ENCODE results near the gene NTN3.
"Not testable (repeated sequence)": the region's sequence is repeated elsewhere in the genome, so short reads cannot be mapped to it uniquely, and the experiment has no call there.

NTN3 gene

DNA sequence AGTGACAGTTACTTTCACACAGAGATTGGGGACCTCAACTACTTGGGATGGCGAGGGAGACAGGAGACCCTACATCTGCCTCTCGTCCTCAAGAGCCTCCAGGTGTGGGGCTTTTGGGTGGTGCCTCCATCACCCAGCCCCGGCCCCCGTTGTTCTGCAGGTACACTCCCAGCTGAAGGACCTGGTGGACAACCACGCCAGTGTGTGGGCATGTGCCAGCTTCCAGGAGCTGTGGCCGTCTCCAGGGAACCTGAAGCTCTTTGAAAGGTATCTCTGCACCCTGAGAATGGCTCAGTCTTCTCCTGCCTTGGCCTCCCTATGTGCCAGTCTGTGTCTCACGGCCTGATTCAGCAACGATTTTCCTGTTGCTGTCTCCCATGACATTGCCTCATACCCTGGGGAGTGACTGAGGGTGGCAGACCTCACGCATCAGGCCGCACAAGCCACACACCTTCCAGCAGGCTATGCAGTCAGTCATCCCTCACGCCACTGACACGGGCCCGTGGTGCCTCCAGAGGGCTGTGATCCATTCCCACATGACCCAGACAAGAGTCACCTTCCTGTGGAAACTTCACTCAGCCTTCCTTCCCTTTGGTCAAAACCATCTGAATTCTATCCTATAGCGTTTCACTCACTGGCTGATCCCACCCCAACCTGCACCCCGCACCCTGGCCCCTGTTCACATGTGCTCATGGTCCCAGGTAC, 38.1 kb upstream of the NTN3 start:
- Histone ChIP-seq H3K4me3 (ENCODE audit: low read length, poor library complexity, severe bottlenecking) (no peak overlapping the region), H3K9ac (ENCODE audit: low read depth, low read length, poor library complexity, severe bottlenecking) (no peak overlapping the region), H4K20me1 (ENCODE audit: insufficient read depth, low read length, poor library complexity, severe bottlenecking) (peaks cover 10% of the 10 kb centered on the region), H3K36me3 (ENCODE audit: insufficient read depth, low read length) (peaks cover 29% of the 10 kb centered on the region; the same call in 1 of the 2 replicates), H3F3A (ENCODE audit: low read depth) (no peaks in the 10 kb centered on the region), H3K27me3 (ENCODE audit: insufficient read depth, low read length, poor library complexity, severe bottlenecking) (no peaks in the 10 kb centered on the region), H2AFZ (ENCODE audit: low read length) (no peak overlapping the region), H3K9me2 (replicated peaks; ENCODE audit: low read depth, low read length) (no peaks in the 10 kb centered on the region), H3K4me2 (ENCODE audit: low read depth, low read length, poor library complexity, severe bottlenecking) (no peak overlapping the region), H3K4me1 (ENCODE audit: insufficient read depth, low read length, poor library complexity, severe bottlenecking) (peaks cover 12% of the 10 kb centered on the region), H3K9me3 (ENCODE audit: insufficient read depth, low read depth, low read length) (no peaks in the 10 kb centered on the region), H3K79me2 (ENCODE audit: insufficient read depth, low read length) (peaks cover 44% of the 10 kb centered on the region)
- TF ChIP-seq, protein P1, sequence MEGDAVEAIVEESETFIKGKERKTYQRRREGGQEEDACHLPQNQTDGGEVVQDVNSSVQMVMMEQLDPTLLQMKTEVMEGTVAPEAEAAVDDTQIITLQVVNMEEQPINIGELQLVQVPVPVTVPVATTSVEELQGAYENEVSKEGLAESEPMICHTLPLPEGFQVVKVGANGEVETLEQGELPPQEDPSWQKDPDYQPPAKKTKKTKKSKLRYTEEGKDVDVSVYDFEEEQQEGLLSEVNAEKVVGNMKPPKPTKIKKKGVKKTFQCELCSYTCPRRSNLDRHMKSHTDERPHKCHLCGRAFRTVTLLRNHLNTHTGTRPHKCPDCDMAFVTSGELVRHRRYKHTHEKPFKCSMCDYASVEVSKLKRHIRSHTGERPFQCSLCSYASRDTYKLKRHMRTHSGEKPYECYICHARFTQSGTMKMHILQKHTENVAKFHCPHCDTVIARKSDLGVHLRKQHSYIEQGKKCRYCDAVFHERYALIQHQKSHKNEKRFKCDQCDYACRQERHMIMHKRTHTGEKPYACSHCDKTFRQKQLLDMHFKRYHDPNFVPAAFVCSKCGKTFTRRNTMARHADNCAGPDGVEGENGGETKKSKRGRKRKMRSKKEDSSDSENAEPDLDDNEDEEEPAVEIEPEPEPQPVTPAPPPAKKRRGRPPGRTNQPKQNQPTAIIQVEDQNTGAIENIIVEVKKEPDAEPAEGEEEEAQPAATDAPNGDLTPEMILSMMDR (conservative IDR thresholded peaks at IDR 0.05; ENCODE audit: low read length): no peak
- TF ChIP-seq EZH2phosphoT487 (IDR thresholded peaks at IDR 0.05; ENCODE audit: borderline replicate concordance): no peak

DNA sequence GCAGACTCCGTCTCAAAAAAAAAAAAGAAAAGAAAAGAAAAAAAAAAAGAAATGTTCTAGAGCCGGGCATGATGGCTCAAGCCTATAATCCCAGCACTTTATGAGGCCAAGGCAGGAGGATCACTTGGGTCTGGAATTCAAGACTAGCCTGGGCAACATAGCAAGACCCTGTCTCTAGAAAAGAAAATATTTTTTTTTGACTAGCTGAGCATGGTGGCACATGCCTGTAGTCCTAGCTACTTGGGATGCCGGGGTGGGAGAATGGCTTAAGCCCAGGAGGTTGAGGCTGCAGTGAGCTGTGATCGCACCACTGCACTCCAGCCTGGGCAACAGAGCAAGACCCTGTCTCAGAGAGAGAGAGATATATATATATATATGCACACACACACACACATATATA, 35.9 kb upstream of the NTN3 start:
- H3F3A ChIP-seq (ENCODE audit: low read depth); H3K9me3 ChIP-seq (ENCODE audit: insufficient read depth, low read depth, low read length); H3K9me2 ChIP-seq (replicated peaks; ENCODE audit: low read depth, low read length); H3K4me2 ChIP-seq (ENCODE audit: low read depth, low read length, poor library complexity, severe bottlenecking); H3K9ac ChIP-seq (ENCODE audit: low read depth, low read length, poor library complexity, severe bottlenecking); H3K4me3 ChIP-seq (ENCODE audit: low read length, poor library complexity, severe bottlenecking); H3K27me3 ChIP-seq (ENCODE audit: insufficient read depth, low read length, poor library complexity, severe bottlenecking); H3K4me1 ChIP-seq (ENCODE audit: insufficient read depth, low read length, poor library complexity, severe bottlenecking); H4K20me1 ChIP-seq (ENCODE audit: insufficient read depth, low read length, poor library complexity, severe bottlenecking); H2AFZ ChIP-seq (ENCODE audit: low read length): not testable (repeated sequence)
- peaks cover 32% of the 10 kb centered on the region for H3K79me2 ChIP-seq (ENCODE audit: insufficient read depth, low read length)
- H3K36me3 ChIP-seq (ENCODE audit: insufficient read depth, low read length): peaks cover 34% of the 10 kb centered on the region; the same call in 1 of the 2 replicates

GRCh38 chr16:2436110-2436509, 35.0 kb upstream of the NTN3 start:
- Histone ChIP-seq H3K4me3 (ENCODE audit: low read length, poor library complexity, severe bottlenecking) (no peak overlapping the region), H4K20me1 (ENCODE audit: insufficient read depth, low read length, poor library complexity, severe bottlenecking) (no peaks in the 10 kb centered on the region), H3K4me1 (ENCODE audit: insufficient read depth, low read length, poor library complexity, severe bottlenecking) (peaks cover 3% of the 10 kb centered on the region), H3K9me3 (ENCODE audit: insufficient read depth, low read depth, low read length) (no peaks in the 10 kb centered on the region), H3F3A (ENCODE audit: low read depth) (no peaks in the 10 kb centered on the region), H2AFZ (ENCODE audit: low read length) (no peak overlapping the region), H3K4me2 (ENCODE audit: low read depth, low read length, poor library complexity, severe bottlenecking) (no peak overlapping the region), H3K36me3 (ENCODE audit: insufficient read depth, low read length) (peaks cover 34% of the 10 kb centered on the region; the same call in 1 of the 2 replicates), H3K9me2 (replicated peaks; ENCODE audit: low read depth, low read length) (no peaks in the 10 kb centered on the region), H3K79me2 (ENCODE audit: insufficient read depth, low read length) (peaks cover 23% of the 10 kb centered on the region), H3K27me3 (ENCODE audit: insufficient read depth, low read length, poor library complexity, severe bottlenecking) (no peaks in the 10 kb centered on the region), H3K9ac (ENCODE audit: low read depth, low read length, poor library complexity, severe bottlenecking) (no peak overlapping the region)
- TF ChIP-seq EZH2phosphoT487 (IDR thresholded peaks at IDR 0.05; ENCODE audit: borderline replicate concordance): no peak
- TF ChIP-seq, protein P1 (conservative IDR thresholded peaks at IDR 0.05; ENCODE audit: low read length): no peak

Measured in Loucy (cell line).